ENCODE data around the gene CFAP100. TPM values are rescaled to one million over a fixed set of nuclear protein-coding genes. Genes with fewer than 3 reads are reported as not detected.
A peak's percentile ranks its signal among the peaks of the same experiment; 100 is the strongest.

The CFAP100 gene
- total RNA-seq, 2 donors from 2014 or later = 0.44 to 0.66 TPM

- Mint-ChIP-seq H3K27me3 (ENCODE audit: insufficient read depth) (no peaks in the 10 kb centered on the region), H3K4me3 (no peak overlapping the region), H3K27ac (no peak overlapping the region), H3K4me1 (peaks cover 4% of the 10 kb centered on the region), H3K9me3 (no peaks in the 10 kb centered on the region), H3K36me3 (ENCODE audit: low read depth) (peaks cover 10% of the 10 kb centered on the region)
- H3K27ac ChIP-seq (ENCODE audit: low read depth, low read length) = no peak overlapping the region
- no peaks in the 10 kb centered on the region for H3K4me1 ChIP-seq (ENCODE audit: control insufficient read depth, insufficient read depth, low read length)
- DNase-seq = peak; percentile 24
- no peak overlapping the region for H3K4me3 ChIP-seq (ENCODE audit: low read length)
- no peak for TF ChIP-seq CTCF (conservative IDR thresholded peaks at IDR 0.05)
- no peak overlapping the region for H3K9ac ChIP-seq (ENCODE audit: extremely low read depth, low read length, poor library complexity, severe bottlenecking)
- no peaks in the 10 kb centered on the region for H3K27me3 ChIP-seq (ENCODE audit: control insufficient read depth, insufficient read depth, low read length, poor library complexity, severe bottlenecking)
- no peaks in the 10 kb centered on the region for H3K36me3 ChIP-seq (ENCODE audit: control insufficient read depth, insufficient read depth, low read length)
- 85% methylated on average over 2 of the region's 2 CpGs; no CpG with 5 or more reads in 1 of the 2 experiments for WGBS, 2 experiments (ENCODE audit: insufficient coverage in 1 of 2, insufficient read length in 1 of 2)
- H3K9me3 ChIP-seq (ENCODE audit: control insufficient read depth, low read length) = no peaks in the 10 kb centered on the region
Measured at GRCh38 chr3:126346466-126346865, 48.2 kb upstream of the CFAP100 start.

DNA sequence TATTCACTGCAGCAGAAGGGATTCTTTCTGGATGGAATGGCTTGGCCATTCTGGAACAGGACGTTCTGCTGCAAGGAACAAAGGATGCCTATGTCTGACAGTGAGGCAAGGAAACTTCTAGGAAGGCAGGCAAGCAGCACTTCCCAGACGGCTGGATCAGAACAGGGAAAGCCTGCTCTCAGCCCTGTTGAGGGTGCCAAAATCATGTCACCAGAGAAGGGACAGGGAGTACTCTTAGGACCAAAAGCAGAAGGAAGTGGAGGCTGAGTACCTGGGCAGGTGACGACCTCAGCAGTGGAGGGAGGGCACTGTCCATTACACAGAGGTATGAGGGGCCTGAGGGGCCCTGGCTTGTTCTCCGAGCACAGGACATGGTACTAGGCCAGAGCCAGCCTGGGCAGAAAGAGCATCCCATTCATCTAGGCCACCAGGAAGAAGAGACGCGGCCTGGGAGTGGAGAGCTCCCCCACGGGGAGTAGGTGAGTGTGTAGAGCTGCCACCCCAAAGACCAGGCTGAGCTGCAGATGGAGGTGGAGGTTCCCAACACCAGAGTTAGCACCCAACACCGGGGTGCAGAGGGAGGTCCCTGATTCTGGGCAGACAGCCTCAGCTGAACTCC, 47.1 kb upstream of the CFAP100 start:
- Histone ChIP-seq H3K36me3 (ENCODE audit: control insufficient read depth, insufficient read depth, low read length) (no peaks in the 10 kb centered on the region), H3K9ac (ENCODE audit: extremely low read depth, low read length, poor library complexity, severe bottlenecking) (no peak overlapping the region), H3K4me3 (ENCODE audit: low read length) (no peak overlapping the region), H3K27me3 (ENCODE audit: control insufficient read depth, insufficient read depth, low read length, poor library complexity, severe bottlenecking) (no peaks in the 10 kb centered on the region), H3K4me1 (ENCODE audit: control insufficient read depth, insufficient read depth, low read length) (no peaks in the 10 kb centered on the region), H3K27ac (ENCODE audit: low read depth, low read length) (no peak overlapping the region), H3K9me3 (ENCODE audit: control insufficient read depth, low read length) (no peaks in the 10 kb centered on the region)
- TF ChIP-seq CTCF (conservative IDR thresholded peaks at IDR 0.05) = no peak
- H3K9me3 Mint-ChIP-seq = no peaks in the 10 kb centered on the region
- WGBS, 2 experiments (ENCODE audit: insufficient coverage in 1 of 2, insufficient read length in 1 of 2) = 86 to 91% methylated on average over 4 to 8 of the region's 8 CpGs
- H3K36me3 Mint-ChIP-seq (ENCODE audit: low read depth) = peaks cover 14% of the 10 kb centered on the region
- H3K4me1 Mint-ChIP-seq = peaks cover 4% of the 10 kb centered on the region
- H3K27me3 Mint-ChIP-seq (ENCODE audit: insufficient read depth) = no peaks in the 10 kb centered on the region
- peak; percentile 43 for DNase-seq
- H3K27ac Mint-ChIP-seq = no peak overlapping the region
- H3K4me3 Mint-ChIP-seq = no peak overlapping the region

DNA sequence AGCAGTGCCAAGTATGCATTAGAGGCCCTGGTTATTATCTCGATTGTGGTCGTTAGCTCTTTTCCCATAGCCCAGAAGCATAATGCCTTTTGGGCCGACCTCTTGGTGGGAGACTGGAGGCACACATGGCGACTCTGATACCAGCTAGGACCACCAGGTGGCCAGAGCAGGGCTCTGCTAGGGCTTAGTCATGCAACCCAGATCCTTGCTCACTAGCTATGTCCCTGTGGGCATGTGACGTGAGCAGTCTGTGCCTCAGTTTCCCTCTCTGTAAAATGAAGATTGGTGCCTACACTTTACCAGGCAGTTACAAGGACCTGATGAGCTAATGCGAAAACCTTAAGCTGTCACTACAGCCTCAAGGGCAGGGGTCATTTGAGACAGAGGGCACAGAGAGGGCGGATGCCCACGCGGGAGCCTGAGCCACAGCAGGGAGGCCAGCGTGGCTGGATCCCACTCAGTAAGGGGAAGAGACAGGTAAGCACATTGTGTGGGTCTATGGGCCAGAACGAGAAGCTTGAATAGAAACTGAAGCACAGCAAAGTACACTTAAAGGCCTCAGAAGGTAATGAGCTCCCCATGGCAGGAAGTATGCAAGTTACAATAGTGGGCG, 46.3 kb upstream of the CFAP100 start:
- peak; percentile 85 for DNase-seq
- no peaks in the 10 kb centered on the region for H3K9me3 Mint-ChIP-seq
- Histone ChIP-seq H3K4me1 (ENCODE audit: control insufficient read depth, insufficient read depth, low read length) (no peaks in the 10 kb centered on the region), H3K4me3 (ENCODE audit: low read length) (no peak overlapping the region), H3K9me3 (ENCODE audit: control insufficient read depth, low read length) (no peaks in the 10 kb centered on the region), H3K36me3 (ENCODE audit: control insufficient read depth, insufficient read depth, low read length) (no peaks in the 10 kb centered on the region), H3K27ac (ENCODE audit: low read depth, low read length) (no peak overlapping the region), H3K9ac (ENCODE audit: extremely low read depth, low read length, poor library complexity, severe bottlenecking) (no peak overlapping the region), H3K27me3 (ENCODE audit: control insufficient read depth, insufficient read depth, low read length, poor library complexity, severe bottlenecking) (no peaks in the 10 kb centered on the region)
- H3K27ac Mint-ChIP-seq = no peak overlapping the region
- peak; percentile 81 for TF ChIP-seq CTCF (conservative IDR thresholded peaks at IDR 0.05)
- no peaks in the 10 kb centered on the region for H3K4me1 Mint-ChIP-seq
- no peak overlapping the region for H3K4me3 Mint-ChIP-seq
- 90 to 96% methylated on average over 12 of the region's 12 CpGs for WGBS, 2 experiments (ENCODE audit: insufficient coverage in 1 of 2, insufficient read length in 1 of 2)
- no peaks in the 10 kb centered on the region for H3K27me3 Mint-ChIP-seq (ENCODE audit: insufficient read depth)
- H3K36me3 Mint-ChIP-seq (ENCODE audit: low read depth) = peaks cover 14% of the 10 kb centered on the region
